ENCODE results near the gene PYURF.

Gene PYURF

DNA sequence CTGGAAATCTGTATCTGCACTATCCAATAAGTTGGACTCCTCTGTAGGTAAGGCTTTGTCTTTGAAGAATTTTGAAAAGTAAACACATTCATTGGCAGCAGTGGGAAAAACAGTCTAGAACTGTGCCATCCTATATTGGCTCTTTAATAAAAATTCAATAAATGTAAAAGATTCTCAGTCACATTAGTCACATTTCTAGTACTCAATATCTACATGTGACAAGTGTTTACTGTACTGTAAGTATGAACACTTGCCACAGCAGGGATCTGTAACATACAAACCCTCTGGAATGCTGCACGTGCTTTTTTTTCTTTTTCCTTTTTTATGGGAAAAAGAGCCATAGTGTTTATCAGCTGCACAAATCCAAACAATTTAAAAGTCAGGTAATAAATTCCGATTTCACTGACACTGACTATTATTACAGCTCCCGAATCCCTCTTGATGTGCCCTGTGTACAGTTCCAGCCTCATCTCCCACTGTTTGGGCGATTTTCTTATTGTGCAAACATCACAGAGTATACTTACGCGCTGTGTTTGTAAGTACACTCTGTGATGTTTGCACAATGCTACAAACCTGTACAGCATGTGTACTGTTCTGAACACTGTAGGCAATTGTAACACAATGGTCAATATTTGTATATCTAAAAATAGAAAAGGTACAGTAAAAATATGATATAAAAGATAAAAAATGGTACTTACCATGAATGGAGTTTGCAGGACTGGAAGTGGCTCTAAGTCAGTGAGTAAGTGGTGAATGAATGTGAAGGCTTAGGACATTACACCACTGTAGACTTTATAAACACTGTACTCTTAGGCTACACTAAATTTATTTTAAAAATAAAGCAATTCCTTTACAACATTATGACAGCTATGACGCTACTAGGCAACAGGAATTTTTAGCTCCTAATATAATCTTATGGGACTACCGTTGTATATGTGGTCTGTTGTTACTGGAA is 8.7 kb downstream of the PYURF start:
- no peak for DNase-seq (ENCODE audit: low read depth in 2 of 3, low spot score in 1 of 3)

DNA sequence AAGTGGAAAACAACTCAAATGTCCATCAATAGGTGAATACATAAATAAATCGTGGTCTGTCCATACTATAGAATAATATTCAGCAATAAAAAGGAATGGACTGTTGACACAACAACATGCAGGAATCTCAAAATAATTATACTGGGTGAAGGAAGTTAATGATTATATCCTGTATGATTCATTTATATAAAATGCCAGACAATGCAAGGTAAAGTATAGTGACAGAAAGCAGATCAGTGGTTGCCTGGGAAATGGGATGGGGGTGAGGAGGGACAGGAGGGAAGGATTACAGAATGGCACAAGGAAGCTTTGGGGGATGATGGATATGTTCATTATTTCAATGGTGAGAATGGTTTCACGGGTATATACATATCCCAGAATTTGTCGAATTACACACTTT is 12.3 kb downstream of the PYURF start:
- DNase-seq (ENCODE audit: low read depth in 2 of 3, low spot score in 1 of 3), result no peak

DNA sequence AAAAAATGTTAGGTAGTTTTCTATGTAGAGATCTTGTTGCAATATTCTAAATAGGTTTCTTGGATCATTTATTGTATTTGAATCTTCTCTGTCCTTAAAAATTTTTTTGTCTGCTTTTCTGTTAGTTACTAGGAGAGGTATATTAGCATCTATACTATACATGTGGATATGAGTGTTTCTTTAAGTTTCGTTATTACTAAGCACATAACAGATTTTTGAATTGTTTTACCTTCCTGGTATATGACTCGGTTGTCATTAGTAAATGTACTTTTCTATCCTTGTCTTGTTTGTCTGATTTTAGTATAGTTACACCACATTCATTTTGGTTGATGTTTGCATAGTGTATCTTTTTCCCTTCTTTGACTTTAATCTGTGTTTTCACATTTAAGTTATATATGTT is 20.2 kb downstream of the PYURF start:
- DNase-seq (ENCODE audit: low read depth in 2 of 3, low spot score in 1 of 3), result no peak

DNA sequence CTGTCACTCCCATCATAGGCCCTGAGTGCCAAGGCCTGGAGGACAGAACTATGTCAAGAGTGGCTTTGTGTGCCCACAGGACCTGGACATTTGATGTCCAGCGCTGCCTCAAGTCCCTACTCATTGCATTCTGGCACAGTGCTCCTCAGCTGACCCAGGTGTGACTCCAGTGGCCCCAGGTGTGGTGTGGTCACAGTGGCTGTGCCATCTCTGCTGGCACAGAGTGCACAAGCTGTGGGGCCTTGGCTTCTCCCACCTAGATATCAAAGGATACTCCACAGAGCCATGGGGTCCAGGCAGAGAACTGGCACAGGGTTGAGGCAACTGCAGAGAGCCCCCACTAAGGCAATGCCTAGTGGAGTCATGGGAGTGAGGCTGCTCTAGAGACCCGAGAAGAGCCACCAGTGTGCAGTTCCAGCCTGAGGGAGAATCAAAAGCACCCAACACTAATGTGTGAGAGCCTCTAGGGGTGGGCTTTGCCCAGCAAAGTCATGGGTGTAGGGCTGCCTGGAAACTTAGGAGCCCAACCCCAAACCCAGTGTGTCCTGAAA is 25.6 kb downstream of the PYURF start:
- no peak for DNase-seq (ENCODE audit: low read depth in 2 of 3, low spot score in 1 of 3)

DNA sequence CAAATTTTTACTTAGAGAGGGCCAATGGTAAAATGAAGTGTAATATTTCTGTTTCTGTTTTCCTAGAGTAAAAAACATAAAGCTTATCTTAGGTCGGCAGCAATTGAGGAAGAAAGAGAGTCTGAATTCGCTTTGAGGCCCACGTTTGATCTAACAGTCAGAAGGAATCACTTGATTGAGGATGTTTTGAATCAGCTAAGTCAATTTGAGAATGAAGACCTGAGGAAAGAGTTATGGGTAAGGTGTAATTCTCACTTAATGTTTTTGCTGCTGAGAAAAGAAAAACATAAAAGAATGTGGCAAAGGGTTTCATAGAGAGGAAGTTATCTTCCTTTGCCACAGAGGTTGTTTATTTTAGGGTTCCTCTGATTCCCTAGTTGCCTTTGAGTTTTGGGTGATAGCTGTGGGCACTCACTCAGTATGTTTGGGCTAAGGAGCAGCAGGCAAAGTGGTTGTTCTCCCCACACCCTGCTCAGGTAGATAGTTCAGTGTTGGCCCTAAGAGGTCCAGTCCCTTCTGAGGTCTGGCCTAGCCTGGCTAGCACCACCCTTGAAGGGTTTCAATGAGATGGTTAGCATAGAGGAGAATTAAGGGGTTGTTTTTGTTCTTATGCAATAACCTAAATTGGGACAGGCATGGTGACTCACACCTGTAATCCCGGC is 34.3 kb downstream of the PYURF start:
- no peak for DNase-seq (ENCODE audit: low read depth in 2 of 3, low spot score in 1 of 3)

DNA sequence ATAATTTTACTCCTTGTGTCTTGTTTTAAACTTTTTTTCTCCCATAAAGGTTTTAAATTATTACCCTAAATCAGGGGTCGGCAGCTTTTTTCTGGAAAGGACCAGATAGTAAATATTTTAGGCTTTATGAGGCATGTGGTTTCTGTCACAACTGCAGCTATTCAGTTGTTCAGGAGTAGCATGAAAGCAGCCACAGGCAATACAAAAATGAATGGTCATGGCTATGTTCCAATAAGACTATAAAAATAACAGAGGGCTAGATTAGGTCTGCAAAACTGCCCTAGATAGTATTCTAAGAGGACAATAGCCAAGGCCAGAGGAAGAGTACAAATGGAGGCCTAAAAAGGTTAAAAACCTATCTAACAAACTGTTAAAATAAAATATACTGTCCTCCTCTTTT is 42.0 kb downstream of the PYURF start:
- DNase-seq (ENCODE audit: low read depth in 2 of 3, low spot score in 1 of 3), result no peak

DNA sequence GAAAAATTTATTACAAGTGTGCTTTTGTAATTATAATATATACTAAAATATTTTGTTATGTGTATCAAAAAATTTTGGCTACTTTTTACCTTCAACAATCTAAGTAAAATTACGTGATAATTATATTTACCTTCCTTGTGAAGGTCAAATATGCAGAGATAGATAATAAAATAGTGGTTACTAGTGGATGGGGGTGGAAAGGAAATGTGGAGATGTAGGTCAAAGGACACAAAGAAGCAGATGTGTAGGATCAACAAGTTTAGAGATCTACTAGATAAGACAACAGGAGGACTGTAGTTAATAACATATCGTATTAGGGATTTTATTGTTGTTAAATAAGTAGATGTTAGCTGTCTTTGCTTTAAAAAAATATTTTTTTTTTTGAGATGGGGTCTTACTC is 45.3 kb downstream of the PYURF start:
- no peak for DNase-seq (ENCODE audit: low read depth in 2 of 3, low spot score in 1 of 3)

DNA sequence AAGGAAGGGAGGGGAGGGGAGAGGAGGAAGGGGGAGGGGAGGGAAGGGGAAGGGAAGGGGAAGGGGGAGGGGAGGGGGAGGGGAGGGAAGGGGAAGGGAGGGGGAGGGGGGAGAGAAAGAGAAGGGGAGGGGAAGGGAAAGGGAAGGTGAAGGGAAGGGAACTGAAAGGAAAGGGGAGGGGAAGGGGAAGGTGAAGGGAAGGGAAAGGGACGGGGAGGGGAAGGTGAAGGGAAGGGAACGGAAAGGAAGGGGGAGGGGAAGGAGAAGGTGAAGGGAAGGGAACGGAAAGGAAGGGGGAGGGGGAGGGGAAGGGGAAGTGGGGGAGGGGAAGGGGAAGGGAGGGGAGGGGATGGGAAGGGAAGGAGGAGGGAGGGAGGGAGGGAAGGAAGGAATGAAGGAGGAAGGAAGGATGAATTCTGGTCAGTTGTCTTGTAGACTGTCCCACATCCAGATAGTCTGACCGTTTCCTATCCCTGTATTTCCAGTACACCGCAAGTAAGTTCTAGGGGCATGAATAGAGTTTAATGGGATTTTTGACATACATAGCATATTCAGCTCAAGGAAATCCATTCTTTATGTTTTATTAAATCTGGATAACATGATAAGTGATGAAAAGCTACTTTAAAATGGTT is 46.2 kb downstream of the PYURF start:
- no peak for DNase-seq (ENCODE audit: low read depth in 2 of 3, low spot score in 1 of 3)
